ENCODE data around the gene MAP3K13.
"Not testable (repeated sequence)": the region's sequence is repeated elsewhere in the genome, so short reads cannot be mapped to it uniquely, and the experiment has no call there.

The MAP3K13 gene

DNA sequence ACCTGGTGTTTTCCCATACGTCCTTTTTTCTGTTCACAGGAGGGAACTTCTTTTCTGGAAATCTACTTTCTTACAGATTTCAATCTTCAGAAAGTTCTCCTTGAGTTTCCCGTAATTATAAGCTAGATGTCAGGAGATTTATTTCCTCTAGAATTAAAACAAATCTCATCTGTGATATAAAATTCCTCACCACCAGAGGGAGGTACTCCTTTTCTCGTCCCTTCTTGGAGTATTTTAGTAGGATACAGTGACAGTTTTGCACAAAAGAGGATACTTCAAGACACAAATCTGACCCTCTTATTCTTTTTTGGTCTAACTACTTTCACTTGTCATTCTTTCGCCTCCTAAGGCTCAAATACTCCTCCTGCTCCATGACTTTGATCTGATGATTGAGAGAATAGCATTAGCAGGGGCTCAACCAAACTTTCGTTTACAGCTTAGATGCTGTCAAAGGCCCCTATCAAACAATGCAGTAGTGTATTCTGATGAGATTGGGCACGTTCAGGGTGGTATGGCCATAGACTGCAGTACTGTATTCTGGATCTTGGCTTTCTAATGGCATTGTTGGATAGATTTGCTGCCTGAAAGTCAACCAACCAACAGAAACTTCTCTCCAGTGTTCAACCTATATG, 97.9 kb downstream of the MAP3K13 start:
- DNase-seq, result no peak

DNA sequence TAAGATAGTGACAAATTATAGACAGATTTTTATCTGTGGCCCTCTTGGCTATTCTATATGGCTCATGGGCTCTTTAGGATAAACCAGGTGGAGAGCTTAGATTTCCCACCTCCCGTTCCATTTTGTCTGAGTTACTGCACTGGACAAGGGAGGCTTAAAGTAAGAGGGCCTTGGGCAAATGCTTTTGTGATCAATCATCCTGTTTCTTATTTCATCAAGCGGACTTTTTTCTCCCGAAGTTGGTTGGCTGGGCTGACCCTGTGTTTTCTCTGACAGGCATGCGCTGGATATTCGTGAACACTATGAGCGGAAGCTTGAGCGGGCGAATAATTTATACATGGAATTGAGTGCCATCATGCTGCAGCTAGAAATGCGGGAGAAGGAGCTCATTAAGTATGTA, 102.5 kb downstream of the MAP3K13 start:
- DNase-seq, result no peak

DNA sequence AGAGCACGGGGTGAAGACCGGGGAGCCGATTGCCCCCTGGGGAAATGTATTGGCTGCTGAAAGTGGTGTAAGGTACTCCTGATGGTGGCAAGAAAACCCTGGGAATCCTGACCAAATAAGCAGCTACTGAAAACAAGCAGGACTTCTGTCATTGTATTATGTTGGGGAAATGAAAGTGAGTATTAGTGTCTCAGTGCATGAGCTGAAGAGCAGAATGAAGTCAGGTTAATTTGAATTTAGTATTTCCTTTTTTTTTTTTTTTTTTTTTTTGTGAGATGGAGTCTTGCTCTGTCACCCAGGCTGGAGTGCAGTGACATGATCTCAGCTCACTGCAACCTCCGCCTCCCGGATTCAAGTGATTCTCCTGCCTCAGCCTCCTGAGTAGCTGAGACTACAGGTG, 103.2 kb downstream of the MAP3K13 start:
- DNase-seq, result not testable (repeated sequence)

DNA sequence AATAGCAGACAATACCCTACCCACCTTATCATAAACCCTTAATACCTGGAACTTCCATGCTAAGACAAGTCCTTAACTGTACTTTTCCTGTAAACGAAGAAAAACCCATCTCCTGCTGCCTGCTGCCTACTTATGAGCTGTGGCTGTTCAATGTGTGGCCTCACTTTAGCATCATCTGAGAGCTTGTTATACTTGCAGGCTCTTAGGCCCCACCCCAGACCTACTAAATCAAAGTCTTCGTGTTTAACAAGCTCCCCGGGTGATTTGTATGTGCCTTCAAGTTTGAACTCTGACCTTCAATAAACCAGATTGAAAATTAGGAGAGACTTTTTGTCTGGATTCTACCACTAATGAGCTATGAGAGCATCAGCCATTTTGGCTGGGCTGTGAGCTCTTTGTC, 106.6 kb downstream of the MAP3K13 start:
- no peak for DNase-seq

DNA sequence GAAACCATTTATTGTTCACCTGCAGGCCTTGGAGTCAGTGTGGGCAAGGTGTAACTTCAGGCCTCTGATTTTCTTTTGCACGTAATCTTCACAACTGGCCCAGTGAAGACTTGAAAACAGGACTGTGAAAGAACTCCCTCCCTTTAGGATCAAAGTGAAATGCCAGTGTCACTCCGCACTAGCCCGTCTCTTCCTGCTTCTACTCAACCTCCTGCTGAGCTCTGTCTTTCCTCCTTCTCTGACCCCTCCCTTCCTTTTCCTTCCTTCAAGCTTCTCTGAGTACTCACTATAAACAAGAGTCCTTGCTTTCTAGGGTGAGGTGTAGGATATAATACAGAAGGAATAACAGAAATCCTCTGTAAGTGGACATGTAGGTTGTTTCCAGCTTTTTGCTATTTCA, 107.4 kb downstream of the MAP3K13 start:
- no peak for DNase-seq

DNA sequence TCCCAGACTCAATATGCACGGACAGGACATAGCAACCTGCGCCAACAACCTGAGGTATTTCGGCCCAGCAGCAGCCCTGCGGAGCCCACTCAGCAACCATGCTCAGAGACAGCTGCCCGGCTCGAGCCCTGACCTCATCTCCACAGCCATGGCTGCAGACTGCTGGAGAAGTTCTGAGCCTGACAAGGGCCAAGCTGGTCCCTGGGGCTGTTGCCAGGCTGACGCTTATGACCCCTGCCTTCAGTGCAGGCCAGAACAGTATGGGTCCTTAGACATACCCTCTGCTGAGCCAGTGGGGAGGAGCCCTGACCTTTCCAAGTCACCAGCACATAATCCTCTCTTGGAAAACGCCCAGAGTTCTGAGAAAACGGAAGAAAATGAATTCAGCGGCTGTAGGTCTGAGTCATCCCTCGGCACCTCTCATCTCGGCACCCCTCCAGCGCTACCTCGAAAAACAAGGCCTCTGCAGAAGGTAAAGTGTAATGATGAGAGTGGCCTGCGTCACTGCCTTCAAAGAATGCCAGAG, 110.4 kb downstream of the MAP3K13 start:
- no peak for DNase-seq

DNA sequence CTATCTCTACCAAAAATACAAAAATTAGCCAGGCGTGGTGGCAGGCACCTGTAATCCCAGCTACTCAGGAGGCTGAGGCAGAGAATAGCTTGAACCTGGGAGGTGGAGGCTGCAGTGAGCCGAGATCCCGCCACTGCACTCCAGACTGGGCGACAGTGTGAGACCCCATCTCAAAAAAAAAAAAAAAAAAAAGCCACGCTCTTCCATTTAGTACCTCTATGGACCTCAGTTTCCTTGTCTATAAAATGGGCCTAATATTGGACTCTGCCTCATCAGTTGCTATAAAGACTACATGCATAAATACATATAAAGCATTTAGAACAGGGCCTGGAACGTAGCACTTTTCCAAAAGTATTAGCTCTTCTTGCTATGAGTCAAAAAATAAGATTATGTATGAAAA, 112.0 kb downstream of the MAP3K13 start:
- not testable (repeated sequence) for DNase-seq

DNA sequence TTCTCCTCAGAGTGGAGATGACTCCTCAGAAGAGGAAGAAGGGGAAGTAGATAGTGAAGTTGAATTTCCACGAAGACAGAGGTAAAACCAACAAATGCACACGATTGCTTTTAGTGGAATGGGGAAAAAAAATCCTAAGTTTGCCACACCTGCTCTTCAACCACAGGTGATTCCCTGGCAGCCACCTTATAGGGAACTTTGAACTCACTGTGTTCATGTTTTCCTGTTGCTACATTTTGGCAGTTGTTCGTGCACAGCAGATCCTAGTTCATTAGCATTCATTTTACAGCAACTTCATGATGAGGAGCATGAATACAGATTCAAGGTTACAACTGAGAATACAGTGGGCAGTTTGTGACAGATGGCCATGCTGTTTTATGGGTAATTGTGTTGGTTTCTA, 114.4 kb downstream of the MAP3K13 start:
- no peak for DNase-seq

DNA sequence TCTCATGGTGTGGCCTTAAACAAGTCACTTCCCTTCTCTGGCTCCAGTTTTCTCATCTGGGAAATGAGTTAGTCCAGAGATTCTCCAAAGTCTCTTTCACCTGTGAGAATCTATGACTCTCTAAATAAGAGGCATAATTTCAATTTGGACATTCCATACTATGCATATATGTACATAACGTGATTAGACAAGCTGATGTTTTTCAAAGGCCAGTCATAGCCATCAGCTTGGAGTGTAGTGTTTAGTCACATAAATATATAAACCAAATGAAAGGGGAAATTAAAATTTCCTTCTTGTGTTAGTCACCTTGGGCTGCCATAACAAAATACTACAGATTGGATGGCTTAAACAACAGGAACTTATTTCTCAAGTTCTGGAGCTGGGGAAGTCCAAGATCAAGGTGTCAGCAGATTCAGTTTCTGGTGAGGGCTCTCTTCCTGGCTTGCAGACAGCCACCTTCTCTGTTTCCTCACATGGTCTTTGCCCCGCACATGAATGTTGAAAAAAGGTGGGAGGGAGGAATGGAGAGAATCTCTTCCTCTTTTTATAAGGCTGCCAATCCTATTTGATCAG, 116.5 kb downstream of the MAP3K13 start:
- no peak for DNase-seq

DNA sequence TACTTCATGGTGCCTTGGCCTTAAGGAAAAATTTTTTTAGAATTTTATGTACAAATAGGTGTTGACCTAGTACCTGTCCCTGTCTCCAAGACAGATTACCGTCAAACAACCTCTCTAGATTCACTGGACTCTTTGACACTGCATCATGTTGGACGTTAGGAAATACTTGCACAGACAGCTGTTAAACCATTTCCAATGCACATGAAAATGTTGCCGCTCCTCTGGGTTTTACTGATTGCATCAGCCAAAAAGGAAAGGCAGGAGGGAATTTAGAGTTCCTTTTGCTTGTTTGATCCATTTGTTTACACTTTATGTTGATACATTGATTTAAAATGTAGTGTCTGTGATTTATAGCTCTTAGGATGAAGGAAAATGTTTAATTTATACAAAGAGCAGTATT, 121.4 kb downstream of the MAP3K13 start:
- DNase-seq, result no peak

DNA sequence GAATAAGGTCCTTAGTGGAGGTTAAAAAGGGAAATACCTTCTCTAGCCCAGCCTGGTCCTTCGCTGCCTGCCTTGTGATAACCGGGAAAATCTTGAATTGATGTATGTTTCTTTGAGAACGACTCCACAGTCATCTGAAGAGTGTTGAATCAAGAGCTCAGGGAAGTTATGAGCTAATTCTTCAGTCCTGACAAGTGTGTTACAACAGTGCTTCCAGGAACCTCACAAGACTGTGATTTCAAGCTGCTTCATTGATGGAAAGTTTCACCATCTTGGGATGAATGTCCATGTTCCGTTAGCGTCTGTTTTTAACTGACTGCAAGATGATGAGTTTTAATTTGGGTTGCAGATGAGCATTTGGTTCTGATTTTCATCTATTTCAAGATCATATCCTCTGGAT, 123.5 kb downstream of the MAP3K13 start:
- DNase-seq, result no peak

DNA sequence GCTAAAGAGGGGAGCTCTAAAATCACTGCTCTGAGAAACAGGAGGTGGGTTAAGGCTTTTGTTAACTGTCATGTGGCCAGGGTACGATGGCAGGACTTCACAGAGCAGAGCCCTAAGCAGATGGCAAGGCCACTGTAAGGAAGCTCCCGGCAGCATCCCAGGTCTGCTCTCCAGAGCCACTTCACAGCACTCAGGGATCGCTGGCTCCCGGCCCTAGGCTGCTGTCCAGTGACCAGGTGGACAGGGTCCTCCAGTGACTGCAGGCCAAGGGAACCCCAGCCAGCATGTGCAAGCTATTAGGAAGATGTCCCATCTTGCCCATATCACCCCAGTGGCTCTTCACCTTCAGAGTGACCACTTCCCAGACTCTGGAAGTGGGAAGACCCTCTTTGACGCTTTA, 125.5 kb downstream of the MAP3K13 start:
- no peak for DNase-seq

DNA sequence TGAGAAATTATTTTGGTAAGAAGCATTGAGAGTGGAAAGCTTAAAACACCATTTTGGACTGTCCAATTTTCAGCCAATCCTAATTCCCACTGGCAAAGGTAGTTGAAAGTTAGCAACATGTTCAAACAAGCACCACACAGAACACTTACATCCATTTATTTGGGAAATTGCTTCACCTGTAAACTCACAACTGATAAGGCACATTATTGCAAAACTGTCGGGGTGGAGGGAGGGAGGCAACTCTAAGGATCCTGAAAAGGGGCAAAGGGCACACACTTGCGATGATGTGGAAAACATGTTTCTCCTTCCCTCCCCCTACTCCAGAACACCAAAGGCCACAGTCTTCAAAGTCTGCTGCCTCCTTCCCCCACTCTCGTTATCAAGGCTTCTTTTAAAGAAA, 126.5 kb downstream of the MAP3K13 start:
- DNase-seq, result no peak

DNA sequence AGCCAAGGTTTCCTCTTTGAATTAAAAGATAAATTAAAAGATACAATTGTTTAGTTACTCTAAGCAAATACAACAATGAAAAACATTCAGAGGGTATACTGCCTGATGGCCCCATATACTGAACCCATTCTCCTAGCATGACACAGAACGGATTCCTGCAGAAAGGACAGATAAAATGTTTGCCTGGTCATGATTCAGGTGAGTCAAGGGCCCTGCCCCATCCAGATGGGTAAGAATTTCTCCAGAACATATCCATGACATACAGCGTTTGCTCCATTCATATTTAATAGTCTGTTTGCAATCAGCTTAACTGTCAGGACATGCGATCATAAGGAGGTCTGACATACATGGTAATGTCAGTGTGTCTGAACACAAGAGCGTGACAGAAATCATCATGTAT, 127.3 kb downstream of the MAP3K13 start:
- DNase-seq, result no peak

DNA sequence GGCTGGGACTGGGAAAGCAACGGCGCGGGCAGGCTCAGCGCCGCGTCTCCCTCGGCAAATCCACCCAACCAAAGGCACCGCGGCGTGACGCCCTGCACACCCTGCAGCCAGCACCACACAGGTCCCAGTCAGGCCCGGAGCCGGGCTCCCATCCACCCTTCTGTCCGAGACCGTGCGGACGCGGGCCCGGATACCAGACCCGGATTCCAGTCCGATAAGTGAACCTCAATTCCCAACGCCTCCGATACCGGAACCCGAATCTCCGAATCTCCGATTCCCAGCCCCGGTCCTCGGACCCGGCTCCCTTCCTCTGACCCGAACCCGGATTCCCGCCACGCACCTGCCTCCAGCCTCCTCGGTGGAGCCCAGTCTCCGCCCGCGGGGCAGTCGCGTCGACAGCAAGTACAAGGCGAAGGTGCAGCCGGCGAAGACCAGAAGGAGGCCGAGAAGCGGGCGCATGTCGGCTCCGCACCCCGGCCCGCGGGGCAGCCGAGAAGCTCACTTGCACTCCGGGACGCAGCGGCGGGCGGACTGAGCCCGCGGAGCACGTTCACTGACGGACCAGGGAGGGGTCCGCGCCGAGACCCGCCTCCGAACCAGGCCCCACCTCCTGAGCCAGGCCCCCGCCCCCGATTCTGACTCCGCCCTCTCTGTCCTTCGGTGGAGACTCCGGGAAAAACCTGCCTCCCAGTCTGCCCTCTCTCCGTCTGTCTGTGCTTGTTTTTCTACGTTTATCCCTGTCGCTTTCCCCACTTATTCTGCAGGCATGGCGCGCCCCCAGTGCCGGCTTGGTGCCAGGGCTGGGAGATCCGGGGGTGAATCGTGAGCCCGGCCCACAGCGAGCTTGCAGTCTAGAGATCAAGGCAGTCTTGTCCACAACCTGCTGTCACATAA, 135.8 kb downstream of the MAP3K13 start, which contains the start of gene TMEM41A:
TMEM41A (minus strand) TSS at position 533 of the 894 bp plus-strand sequence; CDS start at position 459, 74 bp downstream.
- peak; percentile 86 for DNase-seq

DNA sequence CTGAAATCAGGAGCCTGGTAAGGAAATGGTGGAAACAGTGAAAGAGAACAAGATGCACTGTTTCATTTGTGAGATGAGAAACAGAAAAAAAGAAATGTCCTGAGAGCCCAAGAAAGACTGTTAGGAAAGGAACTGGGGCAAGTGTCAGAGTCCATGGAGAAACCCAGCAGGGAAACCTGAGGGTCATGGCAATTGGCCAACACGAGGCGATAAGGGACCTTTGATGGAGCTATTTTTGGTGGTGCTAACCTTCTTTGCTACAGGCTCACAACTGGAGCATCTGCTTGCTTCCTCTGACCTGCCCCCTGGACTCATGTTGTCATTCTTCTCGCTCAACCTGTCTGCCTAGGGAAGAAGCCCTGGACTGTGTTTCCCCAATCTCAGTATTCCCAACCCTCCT, 140.1 kb downstream of the MAP3K13 start:
- no peak for DNase-seq

DNA sequence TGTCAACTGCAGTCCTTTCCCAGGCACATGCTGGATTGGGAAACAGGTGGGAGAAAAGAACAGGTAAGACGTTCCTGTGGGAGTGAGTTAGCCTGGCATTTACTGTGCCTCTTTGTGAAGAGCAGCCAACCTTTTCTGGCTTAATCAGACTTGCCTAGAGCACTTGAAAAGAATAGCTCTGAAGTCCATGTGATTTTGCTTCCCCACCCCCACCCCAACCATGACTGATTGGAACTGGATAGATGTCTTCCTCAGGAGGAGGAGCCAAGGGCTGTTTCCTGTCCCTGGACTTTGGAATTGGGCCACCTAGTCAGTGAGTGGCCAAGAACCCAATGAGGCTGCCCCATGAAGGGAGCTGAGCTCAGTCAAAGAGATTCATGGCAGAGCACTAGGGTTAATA, 140.6 kb downstream of the MAP3K13 start:
- DNase-seq, result no peak

DNA sequence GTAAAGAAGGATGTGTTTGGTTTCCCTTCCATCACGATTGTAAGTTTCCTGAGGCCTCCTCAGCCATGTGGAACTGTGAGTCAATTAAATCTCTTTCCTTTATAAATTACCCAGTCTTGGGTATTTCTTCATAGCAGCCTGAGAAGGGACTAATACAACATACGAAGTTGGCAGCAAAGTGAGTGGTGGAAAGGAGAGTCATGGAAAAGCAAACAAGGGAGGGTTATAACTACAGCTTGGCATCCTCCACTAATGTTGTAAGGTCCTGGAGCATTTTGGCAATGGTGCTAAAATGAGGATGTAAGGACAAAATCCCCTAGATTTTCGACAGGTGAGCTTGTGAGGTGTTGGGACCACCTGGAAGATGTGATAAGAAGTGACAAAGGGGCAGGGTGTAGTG, 141.7 kb downstream of the MAP3K13 start:
- no peak for DNase-seq

DNA sequence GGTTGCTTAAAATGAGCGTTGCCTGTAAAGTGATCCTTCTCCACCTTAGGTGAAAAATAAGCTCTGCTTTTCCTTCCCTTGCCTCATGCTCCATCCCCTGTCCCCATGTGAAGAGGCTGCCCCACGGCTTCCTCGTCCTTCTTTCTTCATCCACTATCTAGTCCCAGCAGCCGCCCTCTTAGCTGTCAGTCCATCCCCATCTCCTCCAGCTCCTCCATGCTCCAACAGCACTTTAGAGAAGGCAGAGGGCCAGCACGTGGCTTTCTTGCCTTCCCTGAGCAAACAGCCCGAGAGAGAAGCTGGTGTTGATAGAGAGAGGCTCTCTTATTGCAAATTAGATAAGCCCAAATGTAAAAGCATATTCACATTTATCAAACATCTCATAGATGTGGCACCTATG, 144.9 kb downstream of the MAP3K13 start:
- no peak for DNase-seq

DNA sequence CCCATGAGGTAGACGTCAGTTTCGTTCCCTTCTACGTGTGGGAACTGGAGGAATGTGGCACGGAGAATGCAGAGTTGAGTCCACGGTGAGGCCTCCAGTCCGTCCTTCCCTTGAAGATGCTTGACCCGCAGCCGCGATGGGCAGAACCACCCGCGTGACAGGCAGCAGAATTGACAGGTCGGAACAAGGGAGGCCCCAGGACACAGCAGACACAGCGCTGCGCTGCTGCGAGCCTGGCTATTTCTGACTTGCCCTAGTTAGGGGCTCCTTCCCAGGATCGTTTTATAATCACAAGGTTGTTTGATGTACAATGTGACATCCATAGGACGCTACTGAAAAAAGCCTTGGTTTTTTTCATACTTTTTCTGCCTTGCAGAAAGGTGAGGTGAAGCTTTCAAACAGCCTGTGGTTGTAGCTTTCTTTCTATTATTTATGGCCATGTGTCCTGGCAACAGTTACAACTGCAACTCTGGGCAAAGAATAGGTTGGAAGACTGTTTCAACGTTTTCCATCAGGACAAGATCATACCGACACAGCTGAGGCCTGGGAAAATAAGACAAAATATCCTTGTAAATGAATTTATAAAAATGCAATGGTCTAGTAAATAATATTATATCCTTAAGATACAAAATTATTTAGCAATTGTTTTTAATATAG, 145.5 kb downstream of the MAP3K13 start:
- DNase-seq, result no peak

DNA sequence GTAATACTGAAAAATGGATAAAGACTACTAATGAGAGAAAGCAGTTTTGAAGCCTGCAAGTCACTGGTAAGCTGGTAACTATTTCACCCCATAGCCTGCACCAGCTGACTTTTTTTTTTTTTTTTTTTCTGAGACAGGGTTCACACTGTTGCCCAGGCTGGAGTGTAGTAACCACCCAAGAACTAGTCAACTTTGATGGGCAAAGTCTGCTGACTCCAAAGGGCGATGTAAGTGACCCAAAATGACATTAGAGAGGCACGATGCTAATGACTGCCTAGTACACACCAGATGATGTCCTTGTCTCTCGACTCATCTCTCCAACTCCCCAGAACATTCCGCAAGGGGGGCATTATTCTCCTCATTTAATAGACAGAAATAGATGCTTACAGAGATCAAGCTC, 148.8 kb downstream of the MAP3K13 start:
- no peak for DNase-seq

DNA sequence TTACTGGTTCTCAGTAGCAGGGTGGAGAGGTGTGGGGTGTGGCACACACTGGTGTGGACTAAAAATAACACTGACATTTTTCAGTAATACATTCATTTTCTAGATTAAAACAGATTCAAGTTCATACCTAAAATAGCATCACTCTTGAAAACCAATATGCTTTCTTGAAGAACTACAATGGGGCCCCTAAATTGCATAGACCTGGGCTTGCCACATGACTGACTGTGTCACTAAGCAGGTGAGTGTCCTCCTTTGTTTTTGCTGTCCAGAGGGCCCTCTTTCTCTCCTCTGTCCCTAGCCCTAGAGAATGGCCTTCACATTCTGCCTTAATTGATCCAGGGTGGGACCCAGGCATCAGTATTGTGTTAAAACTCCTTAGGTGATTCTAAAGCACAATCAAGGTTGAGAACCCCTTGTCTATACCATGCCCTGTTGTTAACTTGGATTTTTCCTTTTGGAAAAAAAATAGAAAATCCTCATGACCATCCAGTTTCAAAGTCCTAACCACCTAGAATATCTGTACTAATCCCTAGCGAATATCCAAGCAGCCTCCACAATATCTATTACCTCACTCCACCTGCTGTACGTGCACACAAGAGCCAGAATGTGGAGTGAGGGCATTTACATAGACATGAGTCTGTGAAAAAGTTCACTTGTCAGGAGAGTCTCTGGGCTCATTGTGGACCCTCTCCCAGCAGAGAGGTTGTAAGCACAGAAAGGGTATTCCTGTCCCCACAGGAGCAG, 154.6 kb downstream of the MAP3K13 start:
- no peak for DNase-seq

DNA sequence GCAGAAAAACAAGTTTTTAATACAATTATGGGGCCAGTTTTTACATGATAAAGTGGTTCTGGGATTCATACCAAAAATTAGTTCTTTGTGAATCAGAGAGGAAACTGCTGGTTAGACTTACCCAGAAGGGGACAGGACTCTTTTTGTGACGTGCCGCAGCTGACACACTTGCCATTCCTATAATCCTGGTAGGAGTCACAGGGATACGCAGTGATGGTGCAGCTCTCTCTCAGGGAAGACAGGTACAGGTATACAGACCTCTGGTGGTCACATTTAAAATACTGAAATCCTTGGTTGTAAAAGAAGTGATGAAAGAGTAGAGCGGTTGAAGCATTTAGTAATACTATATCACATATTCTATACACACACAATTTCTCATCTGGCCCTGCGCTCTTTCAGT, 156.1 kb downstream of the MAP3K13 start:
- no peak for DNase-seq

All from CD4-positive, alpha-beta T cell treated with Interferon gamma for 1 hour (primary cell).